Inflammatory macrophage (primary cell): Measurements from ENCODE around the gene ANO10.

ENCODE experiments used
- DNase-seq, 2 donors: peaks; one replicate each; pipeline ENCODE4 v3.0.0-alpha.2; 2020 to 2022

The ANO10 gene

GRCh38 chr3:43344520-43344919 is 277.3 kb downstream of the ANO10 start:
- no peak for DNase-seq

DNA sequence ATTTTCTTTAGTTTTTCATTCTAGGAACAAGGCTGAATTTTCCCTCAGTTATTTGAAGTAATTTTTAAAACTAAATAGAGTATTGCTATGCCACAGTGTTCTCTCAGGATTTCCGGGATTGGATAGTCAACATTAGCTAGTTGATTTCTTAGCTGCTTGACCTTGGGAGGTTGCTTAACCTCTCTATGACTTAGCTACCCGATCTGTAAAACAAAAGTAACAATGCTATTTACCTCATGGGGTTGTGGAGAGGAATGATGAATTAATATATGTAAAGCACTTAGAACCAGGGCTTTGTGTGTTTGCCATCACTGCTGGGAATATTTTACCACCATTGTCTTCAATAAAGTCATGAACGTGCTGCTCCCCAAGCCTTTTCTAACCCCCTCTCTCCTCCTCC is 278.0 kb downstream of the ANO10 start:
- no peak for DNase-seq

DNA sequence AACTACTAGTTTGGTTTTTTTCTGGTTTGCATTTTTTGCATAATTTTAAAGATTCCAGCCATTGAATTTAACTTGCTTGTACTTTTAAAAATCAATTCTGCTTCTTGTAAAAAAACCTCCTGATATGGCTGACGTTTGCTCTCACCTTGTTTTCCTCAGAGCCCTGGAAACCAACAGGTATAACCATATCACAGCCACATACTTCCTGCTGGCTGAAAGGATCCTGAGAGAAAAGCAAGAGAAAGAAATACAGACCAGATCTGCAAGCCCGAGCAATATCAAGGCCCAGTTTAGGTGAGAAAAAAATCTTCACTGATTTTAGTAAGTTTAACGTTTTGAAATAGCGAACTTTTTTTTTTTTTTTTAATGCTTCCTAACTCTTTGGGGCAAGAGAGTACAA is 278.6 kb downstream of the ANO10 start:
- no peak for DNase-seq

DNA sequence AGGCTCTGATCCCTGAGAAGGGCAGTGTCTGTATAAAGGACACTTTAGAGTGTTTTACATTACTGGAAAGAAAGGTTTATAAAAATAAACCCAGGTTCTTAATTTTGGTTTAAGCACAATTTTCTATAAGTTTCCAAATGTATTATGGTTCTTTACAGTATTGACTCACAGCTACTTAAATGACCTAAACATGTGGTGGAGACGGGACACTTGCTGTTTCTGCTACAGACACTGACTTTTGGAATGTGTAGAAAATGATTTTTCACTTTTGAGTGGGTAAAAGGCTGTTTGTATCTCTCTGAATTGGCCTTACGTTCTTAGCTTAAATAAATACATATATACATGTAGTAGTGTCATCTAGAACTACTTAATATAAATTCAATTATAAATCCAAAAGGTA is 280.0 kb downstream of the ANO10 start:
- no peak for DNase-seq

- no peak for DNase-seq
Measured at GRCh38 chr3:43340403-43340802, 281.4 kb downstream of the ANO10 start.

GRCh38 chr3:43338295-43338694 is 283.5 kb downstream of the ANO10 start:
- DNase-seq: no peak

DNA sequence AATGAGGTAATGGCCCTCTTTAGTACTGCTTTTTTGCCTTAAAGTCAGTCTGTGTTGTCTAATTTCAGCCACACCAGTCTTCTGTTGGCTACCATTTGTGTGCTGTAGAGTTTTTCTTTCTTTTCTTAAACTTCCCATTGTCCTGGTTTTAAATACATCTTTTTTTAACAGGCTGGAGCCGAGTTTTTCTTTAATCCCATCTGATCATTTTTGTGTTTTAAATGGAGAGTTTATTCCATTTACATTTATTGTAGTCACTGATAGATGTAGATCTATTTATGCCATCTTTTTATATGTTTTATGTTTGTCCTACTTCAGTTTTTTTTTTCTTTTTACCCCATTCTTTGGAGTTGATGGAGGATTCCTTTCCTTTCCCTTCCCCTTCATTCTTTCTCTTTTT is 286.0 kb downstream of the ANO10 start:
- no peak for DNase-seq

GRCh38 chr3:43334976-43335375 is 286.8 kb downstream of the ANO10 start:
- DNase-seq: peak; percentile 24 to 48

GRCh38 chr3:43331381-43331780 is 290.4 kb downstream of the ANO10 start:
- DNase-seq: peak; percentile 25 to 52

GRCh38 chr3:43330981-43331380 is 290.8 kb downstream of the ANO10 start:
- DNase-seq: no peak

DNA sequence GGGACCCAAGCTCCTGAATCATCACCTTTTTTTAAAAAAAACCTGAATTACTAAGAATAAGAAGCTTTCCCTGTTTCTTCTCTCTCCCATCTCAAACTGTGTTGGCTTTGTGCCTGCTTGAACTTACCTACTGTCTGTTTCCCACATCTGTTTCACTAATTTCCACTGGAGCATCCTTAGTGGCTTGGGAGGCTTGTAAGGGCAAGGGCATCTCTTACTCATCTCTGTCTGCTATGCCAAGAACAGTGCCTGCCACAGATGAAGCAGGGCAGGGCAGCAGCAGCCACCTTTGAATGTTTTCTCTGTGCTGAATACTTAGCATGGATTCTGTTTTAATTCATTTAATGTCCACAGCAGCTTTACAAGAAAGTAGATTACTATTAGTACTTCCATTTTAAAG is 293.2 kb downstream of the ANO10 start:
- DNase-seq: no peak

- DNase-seq: peak; percentile 50 to 59
Measured at GRCh38 chr3:43327582-43327979, 294.2 kb downstream of the ANO10 start.

GRCh38 chr3:43326891-43327581 is 294.8 kb downstream of the ANO10 start:
- peak; percentile 77 to 80 for DNase-seq

GRCh38 chr3:43323541-43323940 is 298.3 kb downstream of the ANO10 start:
- DNase-seq: no peak

- DNase-seq: no peak
Measured at GRCh38 chr3:43320288-43320687, 301.5 kb downstream of the ANO10 start.

GRCh38 chr3:43319794-43320193 is 302.0 kb downstream of the ANO10 start:
- DNase-seq: no peak

DNA sequence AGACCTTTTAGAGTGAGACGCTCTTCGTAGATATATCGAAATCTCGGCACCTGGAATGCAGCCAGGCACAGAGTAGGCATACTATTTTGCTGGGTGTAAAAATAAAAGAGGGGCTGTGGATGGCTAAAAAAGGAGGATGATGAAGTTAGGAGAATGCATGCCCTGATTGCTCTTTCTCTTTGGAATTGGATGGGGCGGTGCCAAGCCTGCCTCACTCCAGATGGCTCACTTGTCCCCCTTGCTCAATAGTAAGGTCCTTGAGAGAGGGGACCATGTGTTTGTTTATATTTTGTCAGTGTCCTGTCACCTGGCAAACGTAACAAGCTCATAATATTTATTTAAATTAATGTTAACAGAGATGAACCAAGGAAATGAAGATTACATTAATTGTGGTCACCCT is 302.4 kb downstream of the ANO10 start:
- no peak for DNase-seq

DNA sequence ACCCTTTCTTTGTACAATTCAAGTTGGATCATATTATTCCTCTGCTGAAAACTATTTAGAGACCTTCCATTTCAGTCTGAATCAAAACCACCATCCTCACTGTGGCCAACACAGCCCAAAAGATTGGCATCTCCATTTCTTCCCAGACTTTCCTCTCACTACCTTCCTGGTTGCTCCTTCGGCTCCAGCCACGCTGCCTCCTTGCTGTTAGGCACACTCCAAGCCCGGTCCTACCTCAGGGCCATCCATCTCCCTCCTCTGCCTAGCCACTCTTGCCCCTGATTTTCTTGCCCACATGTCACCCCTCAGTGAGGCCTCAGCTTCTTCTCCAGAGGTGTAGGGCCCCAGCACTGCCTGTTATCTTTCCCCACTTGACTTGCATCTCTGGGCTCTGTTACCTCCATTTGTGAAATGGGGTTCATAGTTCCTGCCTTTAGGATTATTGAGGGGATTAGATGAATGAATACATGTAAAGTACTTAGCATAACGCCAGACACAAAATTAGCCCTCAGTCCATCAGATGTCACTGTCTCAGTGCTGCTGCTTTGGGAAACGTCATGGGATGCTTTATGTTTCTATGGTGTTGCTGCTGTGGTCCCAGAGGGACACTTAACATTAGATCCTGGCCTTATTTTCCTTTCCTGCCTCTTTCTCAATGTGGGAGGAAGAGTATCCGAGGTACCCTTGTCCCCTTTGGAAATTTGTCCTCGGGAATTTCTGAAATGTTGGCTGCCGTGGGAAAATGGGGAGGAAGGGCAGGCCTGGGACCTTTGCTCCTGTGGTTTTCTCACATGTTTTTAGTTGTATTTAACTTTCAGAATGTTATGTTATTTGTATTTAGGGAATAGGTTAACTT is 304.1 kb downstream of the ANO10 start:
- DNase-seq: no peak

DNA sequence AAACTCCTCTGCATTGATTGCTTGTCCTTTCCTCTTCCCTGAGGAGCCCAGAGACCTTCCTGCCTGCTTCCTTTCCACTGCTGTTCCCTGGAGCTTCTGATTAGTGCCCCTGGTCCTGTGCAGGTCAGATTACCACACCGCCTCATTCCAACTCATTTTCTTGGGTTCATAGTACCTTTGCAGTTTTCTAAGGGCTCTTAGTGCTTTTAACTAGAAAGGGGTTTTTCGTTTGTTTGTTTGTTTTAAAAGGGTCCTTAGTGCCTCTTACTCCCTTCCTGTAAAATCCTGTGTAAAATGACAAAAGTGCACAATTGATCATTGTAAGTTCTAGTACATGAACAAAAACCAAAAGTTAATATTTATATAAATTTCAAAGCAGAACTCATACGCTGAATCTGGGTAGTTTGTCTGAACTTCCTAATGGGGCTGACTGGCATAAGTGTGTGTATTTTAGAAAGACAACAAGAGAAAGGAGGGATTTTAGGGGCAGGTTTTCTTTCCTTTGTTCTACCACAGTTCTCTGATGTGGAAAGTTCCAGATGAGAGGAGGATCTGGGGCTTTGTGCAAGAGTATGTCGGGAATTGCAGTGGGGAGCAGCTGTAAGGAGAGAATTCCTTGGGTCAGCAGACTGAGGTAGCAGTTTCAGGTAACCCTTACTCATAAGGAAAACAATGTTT is 304.9 kb downstream of the ANO10 start:
- DNase-seq: no peak
